CD14-positive monocyte (primary cell): ENCODE results near the gene BCAS1. TPM values are rescaled to one million over a fixed set of nuclear protein-coding genes. Genes with fewer than 3 reads are reported as not detected.

Experiments used
- DNase-seq, 3 donors: peaks; one replicate each; pipeline ENCODE4 v3.0.0-alpha.2; 2011 to 2022
- H2AFZ ChIP-seq: 2 replicates; pipeline ENCODE4 v1.6.0; 2012; ENCODE audit warnings: mild to moderate bottlenecking, low read depth, low read length, inconsistent platforms; ENCODE audit not compliant: insufficient read depth, poor library complexity, severe bottlenecking
- H3K27ac ChIP-seq, 2 donors: 1 replicate in 1 of 2; 2 replicates in 1 of 2; pipeline ENCODE4 v1.5.1; 2012 to 2013; ENCODE audit warnings: low read length in 2 of 2, control low read depth in 1 of 2, inconsistent platforms in 1 of 2, low read depth in 1 of 2, mild to moderate bottlenecking in 1 of 2
- H3K27me3 ChIP-seq, 2 donors: one replicate each; pipeline versions ENCODE4 v1.6.0 to v1.6.1; 2011 to 2013; ENCODE audit warnings: low read length in 2 of 2; ENCODE audit not compliant: control insufficient read depth in 2 of 2, insufficient read depth in 2 of 2
- H3K36me3 ChIP-seq, 2 donors: replicated peaks in 1 of 2; 1 replicate in 1 of 2; 2 replicates in 1 of 2; pipeline versions ENCODE4 v1.5.1 to v1.6.1; 2012 to 2013; ENCODE audit warnings: low read length in 2 of 2, control low read depth in 1 of 2, inconsistent platforms in 1 of 2, mild to moderate bottlenecking in 1 of 2; ENCODE audit not compliant: insufficient read depth in 2 of 2, control insufficient read depth in 1 of 2
- H3K4me1 ChIP-seq, 2 donors: 1 replicate in 1 of 2; 2 replicates in 1 of 2; pipeline versions ENCODE4 v1.5.1 to v1.6.1; 2012 to 2013; ENCODE audit warnings: low read length in 2 of 2, control low read depth in 1 of 2, inconsistent platforms in 1 of 2, mild to moderate bottlenecking in 1 of 2, moderate library complexity in 1 of 2; ENCODE audit not compliant: insufficient read depth in 2 of 2, control insufficient read depth in 1 of 2
- H3K4me2 ChIP-seq: replicated peaks from 2 replicates; pipeline ENCODE3; 2012; ENCODE audit warnings: low read length, moderate library complexity, mild to moderate bottlenecking; ENCODE audit not compliant: poor library complexity, severe bottlenecking; ENCODE audit errors: extremely low read depth
- H3K4me3 ChIP-seq, 3 experiments: fragments of 200-600 bp in 1 of 3; sonication (generic) in 1 of 3; replicated peaks in 1 of 3; 1 replicate in 2 of 3; 2 replicates in 1 of 3; pipeline ENCODE4 v1.5.1; 2011 to 2013; ENCODE audit warnings: low read length in 3 of 3, mild to moderate bottlenecking in 3 of 3, control low read depth in 2 of 3, low read depth in 2 of 3, inconsistent platforms in 1 of 3, moderate library complexity in 1 of 3
- H3K79me2 ChIP-seq: 2 replicates; pipeline ENCODE4 v1.6.0; 2012; ENCODE audit warnings: mild to moderate bottlenecking, control low read depth, inconsistent platforms, low read length, moderate library complexity; ENCODE audit not compliant: insufficient read depth
- H3K9ac ChIP-seq: 2 replicates; pipeline ENCODE4 v1.6.0; 2017; ENCODE audit warnings: low read length, mild to moderate bottlenecking; ENCODE audit not compliant: insufficient read depth, poor library complexity, severe bottlenecking
- H3K9me3 ChIP-seq, 2 donors: replicated peaks in 1 of 2; 1 replicate in 1 of 2; 2 replicates in 1 of 2; pipeline versions ENCODE4 v1.5.1 to v1.6.1; 2012 to 2013; ENCODE audit warnings: low read length in 2 of 2, control low read depth in 1 of 2; ENCODE audit not compliant: control insufficient read depth in 1 of 2, insufficient read depth in 1 of 2
- H4K20me1 ChIP-seq: 2 replicates; pipeline ENCODE4 v1.6.0; 2012; ENCODE audit warnings: mild to moderate bottlenecking, low read length, control low read depth, moderate library complexity; ENCODE audit not compliant: insufficient read depth
- H3K27ac Mint-ChIP-seq, 7 donors: one replicate each; pipeline ENCODE4 v1.8.0; 2020; ENCODE audit warnings: mild to moderate bottlenecking in 7 of 7, mixed read lengths in 7 of 7, moderate library complexity in 6 of 7, inconsistent platforms in 2 of 7
- H3K27me3 Mint-ChIP-seq, 3 donors: one replicate each; pipeline ENCODE4 v1.8.0; 2021 to 2022; ENCODE audit warnings: low read depth in 3 of 3, mild to moderate bottlenecking in 3 of 3, mixed read lengths in 3 of 3, moderate library complexity in 3 of 3, inconsistent platforms in 1 of 3
- H3K36me3 Mint-ChIP-seq, 2 donors: one replicate each; pipeline ENCODE4 v1.8.0; 2020; ENCODE audit warnings: mixed read lengths in 2 of 2, inconsistent platforms in 1 of 2, mild to moderate bottlenecking in 1 of 2
- H3K4me1 Mint-ChIP-seq: one replicate; pipeline ENCODE4 v1.8.0; 2020; ENCODE audit warnings: mild to moderate bottlenecking, mixed read lengths
- H3K4me3 Mint-ChIP-seq, 2 donors: one replicate each; pipeline ENCODE4 v1.8.0; 2020; ENCODE audit warnings: mild to moderate bottlenecking in 2 of 2, mixed read lengths in 2 of 2, moderate library complexity in 1 of 2
- H3K9me3 Mint-ChIP-seq, 7 donors: one replicate each; pipeline ENCODE4 v1.8.0; 2020 to 2022; ENCODE audit warnings: mixed read lengths in 7 of 7, mild to moderate bottlenecking in 6 of 7, moderate library complexity in 6 of 7, inconsistent platforms in 2 of 7
- WGBS: methylation state at CpG from one replicate; pipeline ENCODE4 v1.1.5; 2013; ENCODE audit warnings: missing lambda C conversion rate; ENCODE audit not compliant: insufficient coverage; 5-methylcytosine and 5-hydroxymethylcytosine counted together
- intact Hi-C, 2 donors: fragments of 100-400 bp; cut with micrococcal nuclease; formaldehyde crosslinking; loops; one replicate each; pipeline versions ENCODE4 v1.15.0 to v1.15.1; 2023
- polyA plus RNA-seq, 3 donors: library from polyadenylated mRNA; depleted of rRNA in 1 of 3; unstranded in 2 of 3; stranded (reverse) in 1 of 3; fragments of 300-500 nt in 2 of 3; fragments of >200 nt in 1 of 3; fragmentation: Illumina TruSeq in 2 of 3; gene quantifications; 1 replicate in 2 of 3; 2 replicates in 1 of 3; pipeline ENCODE4 v1.2.3, GENCODE V29; 2012 to 2021
- TF ChIP-seq, protein P1 (sequence below): fragments of 200-600 bp; IDR thresholded peaks from one replicate; pipeline ENCODE4 v1.8.0; 2022; ENCODE audit warnings: antibody characterized with exemption, mild to moderate bottlenecking

The BCAS1 gene
- polyA plus RNA-seq, 3 donors = 0.01 to 0.02 TPM; not detected in 1

DNA sequence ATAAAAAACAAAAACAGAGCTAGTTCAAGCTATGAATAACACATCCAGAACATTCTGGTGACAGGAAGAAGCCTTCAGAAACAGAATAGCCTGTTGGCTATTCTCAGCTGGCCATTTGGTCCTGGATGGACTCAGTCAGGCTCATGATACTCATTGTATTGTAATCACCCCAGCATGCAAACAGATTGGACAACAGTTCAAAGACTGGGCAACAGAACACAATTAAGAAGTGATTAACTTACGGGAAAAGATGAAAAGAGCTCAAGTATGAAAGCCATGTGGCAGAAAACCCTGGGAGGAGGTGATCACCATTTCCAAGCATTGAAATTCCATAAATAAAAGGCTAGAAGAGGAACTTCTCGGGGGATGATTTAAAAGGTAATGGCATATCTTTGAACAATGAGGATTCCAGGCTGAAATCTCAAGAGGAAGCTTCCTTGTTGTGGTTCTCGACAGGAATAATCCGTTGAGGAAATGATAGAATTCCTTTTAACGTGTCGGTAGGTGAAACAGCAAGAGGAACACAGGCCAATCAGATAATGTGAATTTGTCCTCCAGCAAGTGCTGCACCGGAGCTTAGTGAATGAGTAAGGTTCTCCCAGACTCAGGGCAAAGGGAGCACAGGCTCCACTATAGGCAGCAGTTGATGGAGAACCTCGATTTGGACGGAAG is 172.4 kb downstream of the BCAS1 start:
- Histone ChIP-seq H3K9me3 (no peaks in the 10 kb centered on the region), H2AFZ (no peak overlapping the region), H3K36me3 (no peaks in the 10 kb centered on the region), H3K27ac (no peak overlapping the region), H3K4me1 (peaks cover 32 to 34% of the 10 kb centered on the region in 2 donors), H3K4me3 (no peak overlapping the region), H3K4me2 (no peak overlapping the region), H4K20me1 (no peaks in the 10 kb centered on the region), H3K9ac (no peak overlapping the region), H3K79me2 (no peaks in the 10 kb centered on the region), H3K27me3 (no peaks in the 10 kb centered on the region)
- Mint-ChIP-seq H3K27me3 (peaks cover 2 to 4% (median 4%) of the 10 kb centered on the region in 3 donors), H3K4me1 (peaks cover 38% of the 10 kb centered on the region), H3K9me3 (peaks cover 0 to 2% (median 0%) of the 10 kb centered on the region in 7 donors), H3K27ac (no peak overlapping the region), H3K4me3 (no peak overlapping the region), H3K36me3 (peaks cover 0 to 1% of the 10 kb centered on the region in 2 donors)
- intact Hi-C loops = no loop called here
- no peak for DNase-seq
- WGBS = 40% methylated on average over 8 of the region's 9 CpGs
- TF ChIP-seq, protein P1, sequence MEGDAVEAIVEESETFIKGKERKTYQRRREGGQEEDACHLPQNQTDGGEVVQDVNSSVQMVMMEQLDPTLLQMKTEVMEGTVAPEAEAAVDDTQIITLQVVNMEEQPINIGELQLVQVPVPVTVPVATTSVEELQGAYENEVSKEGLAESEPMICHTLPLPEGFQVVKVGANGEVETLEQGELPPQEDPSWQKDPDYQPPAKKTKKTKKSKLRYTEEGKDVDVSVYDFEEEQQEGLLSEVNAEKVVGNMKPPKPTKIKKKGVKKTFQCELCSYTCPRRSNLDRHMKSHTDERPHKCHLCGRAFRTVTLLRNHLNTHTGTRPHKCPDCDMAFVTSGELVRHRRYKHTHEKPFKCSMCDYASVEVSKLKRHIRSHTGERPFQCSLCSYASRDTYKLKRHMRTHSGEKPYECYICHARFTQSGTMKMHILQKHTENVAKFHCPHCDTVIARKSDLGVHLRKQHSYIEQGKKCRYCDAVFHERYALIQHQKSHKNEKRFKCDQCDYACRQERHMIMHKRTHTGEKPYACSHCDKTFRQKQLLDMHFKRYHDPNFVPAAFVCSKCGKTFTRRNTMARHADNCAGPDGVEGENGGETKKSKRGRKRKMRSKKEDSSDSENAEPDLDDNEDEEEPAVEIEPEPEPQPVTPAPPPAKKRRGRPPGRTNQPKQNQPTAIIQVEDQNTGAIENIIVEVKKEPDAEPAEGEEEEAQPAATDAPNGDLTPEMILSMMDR = no peak

DNA sequence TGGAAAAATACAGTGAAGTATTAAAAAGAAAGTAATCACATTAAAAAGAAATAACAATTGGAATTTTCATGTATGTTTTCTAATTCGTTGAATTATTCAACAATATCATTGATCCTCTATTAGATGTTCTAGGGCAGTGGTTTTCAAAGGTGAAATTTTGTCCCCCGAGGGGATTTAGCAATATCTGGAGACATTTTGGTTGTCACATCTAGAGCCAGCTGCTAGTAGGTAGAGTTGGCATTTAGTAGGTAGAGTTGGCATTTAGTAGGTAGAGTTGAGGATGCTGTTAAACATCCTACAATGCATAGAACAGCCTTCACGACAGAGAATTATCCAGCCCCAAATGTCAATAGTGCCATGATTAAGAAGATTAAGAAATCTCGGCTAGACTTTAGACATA is 173.7 kb downstream of the BCAS1 start:
- TF ChIP-seq, protein P1 = no peak
- H3K4me1 Mint-ChIP-seq = peaks cover 35% of the 10 kb centered on the region

More for the DNA sequence above, 173.7 kb downstream of the BCAS1 start:
- Histone ChIP-seq H3K9ac (no peak overlapping the region), H3K79me2 (no peaks in the 10 kb centered on the region), H3K9me3 (no peaks in the 10 kb centered on the region), H3K4me2 (no peak overlapping the region), H3K36me3 (no peaks in the 10 kb centered on the region), H2AFZ (no peak overlapping the region), H3K4me1 (peaks cover 22 to 24% of the 10 kb centered on the region in 2 donors), H3K4me3 (no peak overlapping the region), H3K27me3 (no peaks in the 10 kb centered on the region), H3K27ac (no peak overlapping the region), H4K20me1 (no peaks in the 10 kb centered on the region)
- H3K27ac Mint-ChIP-seq = no peak overlapping the region
- H3K9me3 Mint-ChIP-seq = peaks cover 0 to 2% (median 0%) of the 10 kb centered on the region in 7 donors
- WGBS = no CpG with 5 or more reads among the region's 4 CpGs
- peaks cover 0 to 1% of the 10 kb centered on the region in 2 donors for H3K36me3 Mint-ChIP-seq
- H3K27me3 Mint-ChIP-seq = peaks cover 2 to 4% (median 4%) of the 10 kb centered on the region in 3 donors
- intact Hi-C loops = no loop called here
- no peak overlapping the region for H3K4me3 Mint-ChIP-seq
- DNase-seq = no peak
